ENCODE measurements around the gene DOCK4. TPM values are rescaled to one million over a fixed set of nuclear protein-coding genes. Genes with fewer than 3 reads are reported as not detected.

DOCK4 gene
- total RNA-seq, 1 experiment from 2014 or later, result 20.4 TPM

- TF ChIP-seq, protein P1, sequence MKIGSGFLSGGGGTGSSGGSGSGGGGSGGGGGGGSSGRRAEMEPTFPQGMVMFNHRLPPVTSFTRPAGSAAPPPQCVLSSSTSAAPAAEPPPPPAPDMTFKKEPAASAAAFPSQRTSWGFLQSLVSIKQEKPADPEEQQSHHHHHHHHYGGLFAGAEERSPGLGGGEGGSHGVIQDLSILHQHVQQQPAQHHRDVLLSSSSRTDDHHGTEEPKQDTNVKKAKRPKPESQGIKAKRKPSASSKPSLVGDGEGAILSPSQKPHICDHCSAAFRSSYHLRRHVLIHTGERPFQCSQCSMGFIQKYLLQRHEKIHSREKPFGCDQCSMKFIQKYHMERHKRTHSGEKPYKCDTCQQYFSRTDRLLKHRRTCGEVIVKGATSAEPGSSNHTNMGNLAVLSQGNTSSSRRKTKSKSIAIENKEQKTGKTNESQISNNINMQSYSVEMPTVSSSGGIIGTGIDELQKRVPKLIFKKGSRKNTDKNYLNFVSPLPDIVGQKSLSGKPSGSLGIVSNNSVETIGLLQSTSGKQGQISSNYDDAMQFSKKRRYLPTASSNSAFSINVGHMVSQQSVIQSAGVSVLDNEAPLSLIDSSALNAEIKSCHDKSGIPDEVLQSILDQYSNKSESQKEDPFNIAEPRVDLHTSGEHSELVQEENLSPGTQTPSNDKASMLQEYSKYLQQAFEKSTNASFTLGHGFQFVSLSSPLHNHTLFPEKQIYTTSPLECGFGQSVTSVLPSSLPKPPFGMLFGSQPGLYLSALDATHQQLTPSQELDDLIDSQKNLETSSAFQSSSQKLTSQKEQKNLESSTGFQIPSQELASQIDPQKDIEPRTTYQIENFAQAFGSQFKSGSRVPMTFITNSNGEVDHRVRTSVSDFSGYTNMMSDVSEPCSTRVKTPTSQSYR (CRISPR knock-in tag; IDR thresholded peaks at IDR 0.05), result no peak
- TF ChIP-seq, protein P2, sequence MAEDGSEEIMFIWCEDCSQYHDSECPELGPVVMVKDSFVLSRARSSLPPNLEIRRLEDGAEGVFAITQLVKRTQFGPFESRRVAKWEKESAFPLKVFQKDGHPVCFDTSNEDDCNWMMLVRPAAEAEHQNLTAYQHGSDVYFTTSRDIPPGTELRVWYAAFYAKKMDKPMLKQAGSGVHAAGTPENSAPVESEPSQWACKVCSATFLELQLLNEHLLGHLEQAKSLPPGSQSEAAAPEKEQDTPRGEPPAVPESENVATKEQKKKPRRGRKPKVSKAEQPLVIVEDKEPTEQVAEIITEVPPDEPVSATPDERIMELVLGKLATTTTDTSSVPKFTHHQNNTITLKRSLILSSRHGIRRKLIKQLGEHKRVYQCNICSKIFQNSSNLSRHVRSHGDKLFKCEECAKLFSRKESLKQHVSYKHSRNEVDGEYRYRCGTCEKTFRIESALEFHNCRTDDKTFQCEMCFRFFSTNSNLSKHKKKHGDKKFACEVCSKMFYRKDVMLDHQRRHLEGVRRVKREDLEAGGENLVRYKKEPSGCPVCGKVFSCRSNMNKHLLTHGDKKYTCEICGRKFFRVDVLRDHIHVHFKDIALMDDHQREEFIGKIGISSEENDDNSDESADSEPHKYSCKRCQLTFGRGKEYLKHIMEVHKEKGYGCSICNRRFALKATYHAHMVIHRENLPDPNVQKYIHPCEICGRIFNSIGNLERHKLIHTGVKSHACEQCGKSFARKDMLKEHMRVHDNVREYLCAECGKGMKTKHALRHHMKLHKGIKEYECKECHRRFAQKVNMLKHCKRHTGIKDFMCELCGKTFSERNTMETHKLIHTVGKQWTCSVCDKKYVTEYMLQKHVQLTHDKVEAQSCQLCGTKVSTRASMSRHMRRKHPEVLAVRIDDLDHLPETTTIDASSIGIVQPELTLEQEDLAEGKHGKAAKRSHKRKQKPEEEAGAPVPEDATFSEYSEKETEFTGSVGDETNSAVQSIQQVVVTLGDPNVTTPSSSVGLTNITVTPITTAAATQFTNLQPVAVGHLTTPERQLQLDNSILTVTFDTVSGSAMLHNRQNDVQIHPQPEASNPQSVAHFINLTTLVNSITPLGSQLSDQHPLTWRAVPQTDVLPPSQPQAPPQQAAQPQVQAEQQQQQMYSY (CRISPR knock-in tag; IDR thresholded peaks at IDR 0.05), result no peak
- TF ChIP-seq, protein P3, sequence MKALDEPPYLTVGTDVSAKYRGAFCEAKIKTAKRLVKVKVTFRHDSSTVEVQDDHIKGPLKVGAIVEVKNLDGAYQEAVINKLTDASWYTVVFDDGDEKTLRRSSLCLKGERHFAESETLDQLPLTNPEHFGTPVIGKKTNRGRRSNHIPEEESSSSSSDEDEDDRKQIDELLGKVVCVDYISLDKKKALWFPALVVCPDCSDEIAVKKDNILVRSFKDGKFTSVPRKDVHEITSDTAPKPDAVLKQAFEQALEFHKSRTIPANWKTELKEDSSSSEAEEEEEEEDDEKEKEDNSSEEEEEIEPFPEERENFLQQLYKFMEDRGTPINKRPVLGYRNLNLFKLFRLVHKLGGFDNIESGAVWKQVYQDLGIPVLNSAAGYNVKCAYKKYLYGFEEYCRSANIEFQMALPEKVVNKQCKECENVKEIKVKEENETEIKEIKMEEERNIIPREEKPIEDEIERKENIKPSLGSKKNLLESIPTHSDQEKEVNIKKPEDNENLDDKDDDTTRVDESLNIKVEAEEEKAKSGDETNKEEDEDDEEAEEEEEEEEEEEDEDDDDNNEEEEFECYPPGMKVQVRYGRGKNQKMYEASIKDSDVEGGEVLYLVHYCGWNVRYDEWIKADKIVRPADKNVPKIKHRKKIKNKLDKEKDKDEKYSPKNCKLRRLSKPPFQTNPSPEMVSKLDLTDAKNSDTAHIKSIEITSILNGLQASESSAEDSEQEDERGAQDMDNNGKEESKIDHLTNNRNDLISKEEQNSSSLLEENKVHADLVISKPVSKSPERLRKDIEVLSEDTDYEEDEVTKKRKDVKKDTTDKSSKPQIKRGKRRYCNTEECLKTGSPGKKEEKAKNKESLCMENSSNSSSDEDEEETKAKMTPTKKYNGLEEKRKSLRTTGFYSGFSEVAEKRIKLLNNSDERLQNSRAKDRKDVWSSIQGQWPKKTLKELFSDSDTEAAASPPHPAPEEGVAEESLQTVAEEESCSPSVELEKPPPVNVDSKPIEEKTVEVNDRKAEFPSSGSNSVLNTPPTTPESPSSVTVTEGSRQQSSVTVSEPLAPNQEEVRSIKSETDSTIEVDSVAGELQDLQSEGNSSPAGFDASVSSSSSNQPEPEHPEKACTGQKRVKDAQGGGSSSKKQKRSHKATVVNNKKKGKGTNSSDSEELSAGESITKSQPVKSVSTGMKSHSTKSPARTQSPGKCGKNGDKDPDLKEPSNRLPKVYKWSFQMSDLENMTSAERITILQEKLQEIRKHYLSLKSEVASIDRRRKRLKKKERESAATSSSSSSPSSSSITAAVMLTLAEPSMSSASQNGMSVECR (CRISPR knock-in tag; IDR thresholded peaks at IDR 0.05; ENCODE audit: borderline replicate concordance), result no peak
- TF ChIP-seq CREB1 (CRISPR knock-in tag; IDR thresholded peaks at IDR 0.05) (no peak), FOXP1 (CRISPR knock-in tag; IDR thresholded peaks at IDR 0.05; ENCODE audit: borderline replicate concordance) (no peak), ZBTB43 (CRISPR knock-in tag; IDR thresholded peaks at IDR 0.05) (no peak), ZNF263 (CRISPR knock-in tag; IDR thresholded peaks at IDR 0.05; ENCODE audit: low read depth) (no peak)
- TF ChIP-seq, protein P4, sequence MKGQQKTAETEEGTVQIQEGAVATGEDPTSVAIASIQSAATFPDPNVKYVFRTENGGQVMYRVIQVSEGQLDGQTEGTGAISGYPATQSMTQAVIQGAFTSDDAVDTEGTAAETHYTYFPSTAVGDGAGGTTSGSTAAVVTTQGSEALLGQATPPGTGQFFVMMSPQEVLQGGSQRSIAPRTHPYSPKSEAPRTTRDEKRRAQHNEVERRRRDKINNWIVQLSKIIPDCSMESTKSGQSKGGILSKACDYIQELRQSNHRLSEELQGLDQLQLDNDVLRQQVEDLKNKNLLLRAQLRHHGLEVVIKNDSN (CRISPR knock-in tag; IDR thresholded peaks at IDR 0.05), result no peak
Observed at GRCh38 chr7:112076324-112076723, 129.9 kb downstream of the DOCK4 start (continued).

- peaks cover 7% of the 10 kb centered on the region; the same call in 1 of the 2 replicates for H3K36me3 Mint-ChIP-seq
- DNase-seq (ENCODE audit: low spot score) (no peak), ATAC-seq (no peak)
- POLR2A ChIA-PET, result no interaction called here
- H3K27ac Mint-ChIP-seq, result no peak overlapping the region
- H3K27me3 Mint-ChIP-seq (ENCODE audit: low read depth), result no peaks in the 10 kb centered on the region
- no peak overlapping the region for H3K4me3 Mint-ChIP-seq
- CTCF ChIA-PET, result no interaction called here
- peaks cover 11% of the 10 kb centered on the region for H3K4me1 Mint-ChIP-seq
- peaks cover 10% of the 10 kb centered on the region for H3K9me3 Mint-ChIP-seq
- TF ChIP-seq SP1 (CRISPR knock-in tag; conservative IDR thresholded peaks at IDR 0.05), result no peak
- TF ChIP-seq GABPB1 (CRISPR knock-in tag; IDR thresholded peaks at IDR 0.05), result no peak
- no peak for TF ChIP-seq PRRX2 (CRISPR knock-in tag; IDR thresholded peaks at IDR 0.05)
- TF ChIP-seq, protein P2 (CRISPR knock-in tag; IDR thresholded peaks at IDR 0.05), result no peak
- no peak for TF ChIP-seq ESRRA (CRISPR knock-in tag; IDR thresholded peaks at IDR 0.05; ENCODE audit: borderline replicate concordance)
- no peak for TF ChIP-seq GRHL2 (CRISPR knock-in tag; IDR thresholded peaks at IDR 0.05; ENCODE audit: insufficient replicate concordance, severe bottlenecking)
- TF ChIP-seq TP53 (CRISPR knock-in tag; IDR thresholded peaks at IDR 0.05), result no peak
- TF ChIP-seq JUN (CRISPR knock-in tag; IDR thresholded peaks at IDR 0.05), result no peak
- TF ChIP-seq, protein P5, sequence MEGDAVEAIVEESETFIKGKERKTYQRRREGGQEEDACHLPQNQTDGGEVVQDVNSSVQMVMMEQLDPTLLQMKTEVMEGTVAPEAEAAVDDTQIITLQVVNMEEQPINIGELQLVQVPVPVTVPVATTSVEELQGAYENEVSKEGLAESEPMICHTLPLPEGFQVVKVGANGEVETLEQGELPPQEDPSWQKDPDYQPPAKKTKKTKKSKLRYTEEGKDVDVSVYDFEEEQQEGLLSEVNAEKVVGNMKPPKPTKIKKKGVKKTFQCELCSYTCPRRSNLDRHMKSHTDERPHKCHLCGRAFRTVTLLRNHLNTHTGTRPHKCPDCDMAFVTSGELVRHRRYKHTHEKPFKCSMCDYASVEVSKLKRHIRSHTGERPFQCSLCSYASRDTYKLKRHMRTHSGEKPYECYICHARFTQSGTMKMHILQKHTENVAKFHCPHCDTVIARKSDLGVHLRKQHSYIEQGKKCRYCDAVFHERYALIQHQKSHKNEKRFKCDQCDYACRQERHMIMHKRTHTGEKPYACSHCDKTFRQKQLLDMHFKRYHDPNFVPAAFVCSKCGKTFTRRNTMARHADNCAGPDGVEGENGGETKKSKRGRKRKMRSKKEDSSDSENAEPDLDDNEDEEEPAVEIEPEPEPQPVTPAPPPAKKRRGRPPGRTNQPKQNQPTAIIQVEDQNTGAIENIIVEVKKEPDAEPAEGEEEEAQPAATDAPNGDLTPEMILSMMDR (IDR thresholded peaks at IDR 0.05), result no peak
Observed at GRCh38 chr7:112074464-112074863, 131.7 kb downstream of the DOCK4 start.
